ENCODE results near the gene DLEC1.

The DLEC1 gene

DNA sequence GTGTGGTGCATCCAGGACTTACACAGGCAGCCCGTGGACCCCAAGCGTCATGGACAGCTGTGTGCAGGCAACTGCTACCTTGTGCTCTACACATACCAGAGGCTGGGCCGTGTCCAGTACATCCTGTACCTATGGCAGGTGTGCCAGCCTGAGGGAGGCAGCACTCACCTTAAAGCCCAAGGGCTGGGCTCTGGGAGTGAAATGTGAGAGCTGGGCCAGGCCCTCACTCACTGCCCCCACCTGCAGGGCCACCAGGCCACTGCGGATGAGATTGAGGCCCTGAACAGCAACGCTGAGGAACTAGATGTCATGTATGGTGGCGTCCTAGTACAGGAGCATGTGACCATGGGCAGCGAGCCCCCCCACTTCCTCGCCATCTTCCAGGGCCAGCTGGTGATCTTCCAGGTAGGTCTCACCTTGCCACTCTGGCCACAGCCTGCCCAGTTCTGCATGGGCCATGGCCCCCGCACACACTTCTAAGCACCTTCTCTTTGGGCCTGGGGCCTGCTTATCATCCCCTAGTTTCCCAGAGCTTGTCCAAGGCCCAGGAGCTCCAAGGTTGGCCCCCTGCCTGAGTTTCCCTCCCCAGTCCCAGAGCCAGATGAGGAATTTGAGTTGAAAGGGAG lies 37.4 kb upstream of the DLEC1 start:
- DNase-seq, result no peak

DNA sequence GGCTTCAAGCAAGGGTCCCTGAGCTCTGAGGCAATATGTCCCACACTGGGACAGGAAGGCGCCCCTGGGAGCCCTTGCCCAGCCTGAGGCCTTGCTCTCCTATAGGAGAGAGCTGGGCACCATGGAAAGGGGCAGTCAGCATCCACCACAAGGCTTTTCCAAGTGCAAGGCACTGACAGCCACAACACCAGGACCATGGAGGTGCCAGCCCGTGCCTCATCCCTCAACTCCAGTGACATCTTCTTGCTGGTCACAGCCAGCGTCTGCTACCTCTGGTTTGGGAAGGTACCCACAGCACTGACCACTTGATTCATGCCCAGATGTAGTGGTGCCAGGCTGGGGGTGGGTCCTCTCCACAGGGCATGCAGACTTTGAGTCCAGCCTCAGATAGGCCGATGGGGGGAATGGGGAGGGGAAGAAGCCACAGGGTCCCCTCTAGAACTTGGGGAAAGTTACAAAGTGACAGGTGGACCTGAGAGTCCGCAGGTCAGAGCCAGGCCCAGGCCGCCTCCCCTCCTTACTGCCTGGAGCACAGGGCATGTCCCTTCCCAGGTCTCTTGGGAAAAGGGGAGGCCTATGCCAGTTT lies 36.6 kb upstream of the DLEC1 start:
- no peak for DNase-seq

DNA sequence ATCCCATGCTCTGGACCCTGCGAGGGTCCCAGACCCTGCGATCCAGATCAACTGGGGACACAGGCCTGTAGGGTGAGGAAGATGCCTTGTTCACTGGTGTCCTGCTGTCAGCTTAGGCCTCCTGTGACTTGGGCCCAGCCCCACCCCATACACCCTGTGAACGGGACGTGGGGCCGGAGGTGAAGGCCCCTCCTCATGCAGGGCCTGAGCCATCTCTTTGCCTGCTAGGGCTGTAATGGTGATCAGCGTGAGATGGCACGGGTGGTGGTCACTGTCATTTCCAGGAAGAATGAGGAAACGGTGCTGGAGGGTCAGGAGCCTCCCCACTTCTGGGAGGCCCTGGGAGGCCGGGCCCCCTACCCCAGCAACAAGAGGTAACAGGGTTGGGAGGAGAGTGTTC lies 36.1 kb upstream of the DLEC1 start:
- DNase-seq, result no peak

DNA sequence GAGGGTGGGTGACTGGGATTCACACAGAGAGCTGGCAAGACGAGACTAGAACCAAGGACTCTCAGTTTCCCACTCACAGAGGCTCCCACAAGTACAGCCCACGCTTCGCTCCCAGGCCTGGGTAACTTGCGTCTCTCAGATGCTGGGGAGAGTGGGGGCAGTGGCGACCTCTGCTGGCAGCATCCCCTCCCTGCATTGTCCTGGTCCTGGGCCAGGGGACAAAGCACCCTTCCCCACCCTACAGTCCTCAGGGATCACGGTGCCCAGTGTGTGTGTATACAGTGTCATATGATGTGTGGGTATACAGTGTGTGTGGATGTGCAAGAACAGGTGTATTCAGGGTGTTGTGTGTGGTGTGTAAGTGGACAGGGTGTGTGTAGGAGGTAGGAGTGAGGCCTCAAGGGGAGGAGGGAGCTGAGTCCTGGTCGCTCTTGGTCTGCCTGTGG lies 35.6 kb upstream of the DLEC1 start:
- no peak for DNase-seq

DNA sequence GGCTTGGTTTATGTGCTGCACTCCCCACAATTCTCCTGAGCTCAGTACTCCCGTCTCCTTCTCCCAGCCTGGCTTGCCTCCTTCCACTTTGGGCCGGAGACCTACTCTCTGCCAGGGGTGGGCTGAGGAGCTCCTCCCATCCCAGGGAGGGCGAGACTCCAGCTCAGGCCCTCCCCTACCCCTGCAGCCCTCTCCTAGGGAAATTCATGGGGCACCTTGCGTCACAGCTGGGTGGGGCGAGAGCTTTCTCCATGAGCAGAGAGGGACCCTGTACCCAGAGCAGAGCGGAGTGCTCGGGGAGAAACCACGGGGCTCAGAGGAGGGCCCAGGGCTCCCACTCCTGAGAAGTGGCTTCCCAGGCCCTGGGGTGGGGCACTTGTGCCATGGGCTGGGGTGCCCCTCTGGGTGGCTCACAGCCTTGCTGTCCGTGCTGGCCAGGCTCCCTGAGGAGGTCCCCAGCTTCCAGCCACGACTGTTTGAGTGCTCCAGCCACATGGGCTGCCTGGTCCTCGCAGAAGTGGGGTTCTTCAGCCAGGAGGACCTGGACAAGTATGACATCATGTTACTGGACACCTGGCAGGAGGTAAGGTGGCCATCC lies 35.1 kb upstream of the DLEC1 start:
- DNase-seq, result no peak

DNA sequence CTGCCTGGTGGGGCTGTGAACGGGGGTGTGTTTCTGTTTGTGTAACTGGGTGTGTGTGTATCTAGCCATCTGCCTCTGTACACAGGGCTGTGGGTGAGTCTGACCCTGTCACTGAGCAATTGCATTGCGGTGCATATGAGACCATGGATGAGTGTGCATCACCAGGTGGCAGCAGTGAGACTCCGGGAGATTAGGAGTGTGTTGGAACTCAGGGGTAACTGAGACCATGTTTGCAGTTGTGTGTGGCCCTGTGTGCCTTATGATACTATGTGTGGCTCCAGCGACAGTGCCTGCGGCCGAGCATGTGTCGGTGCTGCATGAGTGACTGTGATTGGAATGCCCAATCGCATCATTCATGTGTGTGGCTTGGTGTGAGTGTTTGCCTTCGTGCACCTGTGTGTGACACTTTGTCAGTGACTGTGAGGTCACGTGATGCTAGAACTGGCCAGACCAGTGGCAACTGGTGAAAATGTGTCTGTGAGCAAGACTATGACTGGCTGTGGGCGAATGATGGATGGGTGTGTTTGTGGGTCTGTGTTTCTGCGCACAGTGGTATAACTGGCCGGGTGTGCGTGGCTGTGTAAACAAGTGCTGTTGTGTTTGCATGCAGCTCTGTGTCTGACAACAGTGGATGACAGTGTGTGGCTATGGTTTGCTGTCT lies 34.5 kb upstream of the DLEC1 start:
- DNase-seq, result no peak

DNA sequence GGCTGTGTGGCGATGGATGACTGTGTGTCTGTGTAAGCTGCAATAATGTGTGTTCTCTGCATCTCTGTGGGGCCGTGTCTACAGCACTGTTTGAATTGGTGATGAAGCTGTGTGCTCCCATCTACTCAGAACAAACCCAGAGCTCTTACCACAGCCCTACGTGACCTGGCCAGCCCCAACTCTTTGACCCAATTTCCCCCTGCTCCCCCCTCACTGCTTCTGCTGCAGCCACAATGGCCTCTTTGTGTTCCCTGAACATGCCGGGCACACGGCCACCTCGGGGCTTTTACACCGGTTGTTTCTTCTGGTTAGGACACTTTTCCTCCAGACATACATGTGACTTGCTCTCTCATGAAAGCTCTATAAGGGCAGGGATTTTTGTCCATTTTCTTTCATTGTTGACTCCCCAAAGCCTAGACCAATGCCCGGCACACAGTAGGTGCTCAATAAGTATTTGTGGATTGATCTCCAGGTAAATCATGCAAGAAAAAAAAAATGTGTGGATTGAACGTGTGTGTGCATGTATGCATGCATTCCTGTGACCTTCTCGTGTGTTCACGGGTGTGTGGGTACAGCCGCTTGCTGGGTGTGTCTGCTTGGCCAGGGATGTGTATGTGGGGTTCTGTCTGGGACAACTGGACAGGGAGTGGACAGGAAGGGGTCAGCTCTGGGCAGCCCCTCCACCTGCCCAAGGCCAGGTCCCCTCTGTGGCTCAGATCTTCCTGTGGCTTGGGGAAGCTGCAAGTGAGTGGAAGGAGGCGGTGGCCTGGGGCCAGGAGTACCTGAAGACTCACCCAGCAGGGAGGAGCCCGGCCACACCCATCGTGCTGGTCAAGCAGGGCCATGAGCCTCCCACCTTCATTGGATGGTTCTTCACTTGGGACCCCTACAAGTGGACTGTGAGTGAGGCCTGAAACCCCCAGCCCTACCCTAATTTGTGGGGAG lies 33.7 kb upstream of the DLEC1 start:
- no peak for DNase-seq

DNA sequence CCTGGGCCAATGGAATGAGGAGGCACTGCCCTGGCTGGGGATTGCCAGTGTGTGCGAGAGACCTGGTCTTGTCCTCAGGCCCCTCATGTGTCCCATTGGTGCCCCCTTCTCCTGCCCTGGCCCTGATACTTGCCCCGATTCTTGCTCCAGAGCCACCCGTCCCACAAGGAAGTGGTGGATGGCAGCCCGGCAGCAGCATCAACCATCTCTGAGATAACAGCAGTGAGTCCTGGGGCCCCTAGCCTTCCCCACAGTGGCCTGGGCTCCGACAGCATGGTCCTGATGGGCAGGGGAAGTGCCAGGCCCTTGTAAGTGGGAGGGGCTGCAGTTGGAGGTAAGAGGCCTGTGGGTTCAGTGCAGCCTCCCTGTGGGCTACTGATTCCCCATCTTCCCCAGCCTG lies 33.0 kb upstream of the DLEC1 start:
- no peak for DNase-seq

DNA sequence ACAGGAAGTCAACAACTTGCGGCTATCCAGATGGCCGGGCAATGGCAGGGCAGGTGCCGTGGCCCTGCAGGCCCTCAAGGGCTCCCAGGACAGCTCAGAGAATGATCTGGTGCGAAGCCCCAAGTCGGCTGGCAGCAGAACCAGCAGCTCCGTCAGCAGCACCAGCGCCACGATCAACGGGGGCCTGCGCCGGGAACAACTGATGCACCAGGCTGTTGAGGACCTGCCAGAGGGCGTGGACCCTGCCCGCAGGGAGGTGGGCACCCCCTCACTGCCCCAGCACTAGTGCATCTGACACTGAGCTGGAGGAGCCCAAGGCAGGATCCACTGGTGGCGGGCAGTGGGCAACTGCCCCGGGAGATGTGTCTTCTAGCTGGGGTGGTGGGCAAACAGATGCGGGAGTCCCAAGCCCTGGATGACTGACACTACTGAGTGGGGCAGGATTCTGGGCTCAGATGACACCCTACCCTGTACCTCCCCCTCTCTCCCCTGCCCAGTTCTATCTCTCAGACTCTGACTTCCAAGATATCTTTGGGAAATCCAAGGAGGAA lies 32.5 kb upstream of the DLEC1 start:
- DNase-seq, result no peak

DNA sequence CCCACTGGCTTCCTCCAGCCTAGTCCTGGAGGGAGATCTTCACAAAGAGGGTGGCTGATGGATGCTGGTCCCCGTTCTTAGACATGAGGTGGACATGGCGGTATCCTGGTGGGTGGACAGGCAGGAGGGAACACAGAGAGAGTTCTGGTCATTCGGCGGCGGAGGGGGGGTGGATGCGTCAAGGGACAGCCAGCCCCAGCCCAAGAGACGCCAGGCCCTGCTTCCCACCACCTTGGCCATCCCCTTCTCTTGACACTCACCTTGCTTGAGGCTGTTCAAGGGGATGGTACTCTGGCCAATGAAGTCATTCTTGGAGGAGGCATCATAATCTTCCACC lies 31.3 kb upstream of the DLEC1 start:
- DNase-seq, result no peak

DNA sequence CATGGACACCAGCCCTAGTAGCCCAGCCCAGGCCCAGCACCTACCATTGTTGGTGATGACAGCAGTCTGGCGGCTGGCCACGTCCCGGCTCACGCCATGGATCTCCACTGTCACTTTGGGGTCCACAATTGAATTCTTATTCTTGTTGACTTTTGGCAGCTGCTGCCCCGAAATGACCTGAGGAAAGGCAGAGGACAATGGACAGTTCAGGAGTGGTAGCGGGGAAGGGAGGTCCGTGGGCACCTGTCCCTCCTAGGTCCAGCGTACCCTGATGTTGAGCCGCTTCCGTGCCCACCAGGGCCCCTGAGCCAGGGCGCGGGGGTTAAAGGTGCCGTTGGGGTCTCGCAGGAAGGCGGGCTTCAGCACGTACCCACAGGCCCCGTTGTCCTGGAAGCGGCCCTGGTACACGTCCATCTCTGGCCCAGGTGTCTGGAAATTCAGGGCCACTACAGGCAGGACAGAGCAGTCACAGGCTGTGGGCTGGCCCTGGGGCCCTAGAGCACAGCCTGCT lies 30.8 kb upstream of the DLEC1 start:
- DNase-seq, result no peak

DNA sequence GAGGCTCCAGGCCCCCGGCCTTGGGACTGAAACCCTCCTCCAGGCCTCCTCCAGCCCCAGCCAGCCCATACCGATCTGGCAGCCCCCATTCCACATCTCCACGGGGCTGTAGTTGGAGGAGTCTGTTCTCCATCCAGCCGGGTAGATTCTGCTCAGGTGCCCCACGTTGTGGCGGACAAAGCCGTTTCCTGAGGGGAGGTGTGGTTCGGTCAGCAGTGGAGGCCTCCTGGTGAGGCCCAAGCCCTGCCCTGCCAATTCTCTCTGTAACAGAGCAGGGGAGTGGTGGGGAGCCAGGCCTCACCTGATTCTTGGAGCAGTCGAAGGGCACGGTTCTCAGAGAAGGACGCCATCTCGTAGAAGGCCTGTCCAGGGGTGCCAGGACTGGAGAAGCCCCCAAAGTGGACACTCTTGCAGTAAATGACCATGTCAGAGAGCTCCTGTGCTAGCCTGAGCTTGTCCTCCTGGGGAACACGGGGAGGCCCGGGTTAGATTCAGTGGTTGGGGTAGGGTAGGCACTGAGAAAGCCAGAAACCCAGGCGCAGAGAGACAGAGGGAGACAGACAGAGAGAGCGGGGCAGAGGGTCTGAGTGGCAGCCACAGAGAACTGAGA lies 29.9 kb upstream of the DLEC1 start:
- no peak for DNase-seq

DNA sequence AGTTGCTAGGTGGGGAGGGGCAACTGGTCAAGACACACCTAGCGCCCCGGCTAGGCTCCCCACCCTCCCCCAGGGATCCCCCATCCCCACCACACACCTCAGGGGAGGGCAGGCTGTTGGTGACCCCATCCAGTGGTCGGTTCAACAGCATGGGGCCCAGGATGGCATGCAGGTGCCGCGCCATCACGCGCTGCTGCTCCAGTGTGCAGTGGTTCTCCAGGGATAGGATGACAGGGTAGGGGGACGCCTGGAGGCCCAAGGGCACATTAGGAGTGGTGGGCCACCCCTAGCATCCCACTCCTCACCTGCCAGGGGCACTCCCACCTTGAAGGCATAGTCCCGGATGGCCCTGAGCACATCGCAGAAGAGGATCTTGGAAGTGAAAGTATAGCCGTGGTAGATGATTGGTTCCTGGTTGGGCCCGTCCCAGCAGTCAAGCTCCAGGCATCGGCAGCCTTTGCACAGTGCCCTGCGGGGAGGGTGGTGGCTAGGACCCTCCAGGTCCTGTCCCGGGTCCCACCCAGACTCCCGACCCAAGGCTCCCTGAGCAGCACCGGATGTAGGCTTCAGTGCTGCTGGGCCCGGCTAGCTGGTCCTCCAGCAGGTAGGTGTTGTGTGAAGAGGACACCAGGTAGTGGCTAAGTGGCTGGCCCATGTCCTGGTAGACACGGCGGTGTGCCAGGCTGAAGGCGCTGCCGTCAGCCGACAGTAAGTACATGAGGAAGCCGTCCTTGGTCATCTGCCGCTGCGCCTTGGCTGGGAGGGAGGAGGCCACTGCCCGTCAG lies 29.0 kb upstream of the DLEC1 start:
- DNase-seq, result no peak

DNA sequence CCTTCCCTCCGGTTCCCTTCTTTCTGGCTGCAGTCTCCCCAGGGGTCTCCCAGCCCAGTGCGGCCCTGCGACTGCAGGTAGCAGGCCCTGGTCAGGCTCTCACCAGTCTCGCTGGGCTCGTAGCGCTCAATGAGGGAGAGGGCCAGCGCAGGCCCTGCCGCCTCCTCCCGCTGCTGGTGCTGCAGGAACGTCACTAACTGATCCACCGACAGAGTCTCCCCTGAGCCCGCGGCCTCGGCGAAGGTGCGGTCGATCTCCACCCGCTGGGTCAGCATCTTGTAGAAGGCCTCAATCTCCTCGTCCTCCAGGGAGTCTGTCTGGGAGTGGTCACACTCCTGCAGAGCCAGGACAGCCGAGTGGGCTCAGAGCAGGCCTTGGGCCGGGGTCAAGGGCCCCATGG lies 27.9 kb upstream of the DLEC1 start:
- DNase-seq, result no peak

DNA sequence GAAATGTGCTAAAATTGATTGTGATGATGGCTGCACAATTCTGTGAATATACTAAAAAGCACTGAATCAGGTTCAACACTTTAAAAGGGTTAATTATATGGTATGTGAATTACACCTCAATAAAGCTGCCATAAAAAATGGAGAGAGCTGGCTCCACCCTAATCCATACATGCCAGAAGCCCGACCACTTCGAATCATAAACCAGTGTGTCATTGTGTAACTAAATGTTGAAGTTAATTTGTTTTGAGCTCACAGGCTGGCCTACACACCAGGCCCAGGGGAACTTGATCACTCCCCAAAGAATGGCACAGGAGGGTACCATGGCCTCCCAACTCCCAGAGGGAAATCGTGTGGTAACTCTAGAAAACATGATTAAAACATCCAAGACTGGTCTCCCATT lies 23.5 kb upstream of the DLEC1 start:
- no peak for DNase-seq

DNA sequence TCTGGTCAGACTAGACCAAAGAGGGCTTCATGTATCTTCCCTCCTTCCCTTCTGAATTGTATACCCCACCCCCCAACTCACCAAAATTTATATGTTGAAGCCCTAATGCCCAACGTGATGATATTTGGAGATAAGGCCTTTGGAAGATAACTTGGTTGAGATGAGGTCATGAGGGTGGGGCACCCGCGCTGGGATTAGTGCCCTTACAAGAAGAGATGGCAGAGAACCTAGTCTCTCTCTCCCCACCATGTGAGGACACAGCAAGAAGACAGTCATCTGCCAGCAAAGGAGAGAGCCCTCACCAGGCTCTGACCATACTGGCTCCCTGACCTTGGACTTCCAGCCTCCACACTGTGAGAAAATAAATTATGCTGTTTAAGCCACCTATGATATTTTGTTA lies 23.0 kb upstream of the DLEC1 start:
- no peak for DNase-seq

DNA sequence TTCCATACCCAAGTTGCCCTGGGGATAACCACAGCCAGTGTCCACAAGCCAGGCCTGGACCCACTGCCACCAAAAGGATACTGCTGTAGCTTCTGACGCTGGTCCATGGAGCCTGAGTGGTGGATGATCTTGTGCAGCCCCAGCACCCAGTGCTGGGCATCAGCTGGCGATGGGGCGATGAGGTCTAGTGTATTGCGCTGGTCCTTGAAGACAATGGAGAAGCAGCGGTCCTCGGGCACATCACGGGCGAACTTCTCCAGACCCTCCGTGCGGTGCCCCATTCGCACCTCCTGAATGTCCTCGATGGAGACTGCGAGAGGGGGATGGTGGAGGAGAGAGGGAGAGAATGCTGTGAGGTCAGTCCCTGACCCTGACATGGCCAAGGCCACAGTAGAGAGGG lies 22.6 kb upstream of the DLEC1 start:
- DNase-seq, result no peak

DNA sequence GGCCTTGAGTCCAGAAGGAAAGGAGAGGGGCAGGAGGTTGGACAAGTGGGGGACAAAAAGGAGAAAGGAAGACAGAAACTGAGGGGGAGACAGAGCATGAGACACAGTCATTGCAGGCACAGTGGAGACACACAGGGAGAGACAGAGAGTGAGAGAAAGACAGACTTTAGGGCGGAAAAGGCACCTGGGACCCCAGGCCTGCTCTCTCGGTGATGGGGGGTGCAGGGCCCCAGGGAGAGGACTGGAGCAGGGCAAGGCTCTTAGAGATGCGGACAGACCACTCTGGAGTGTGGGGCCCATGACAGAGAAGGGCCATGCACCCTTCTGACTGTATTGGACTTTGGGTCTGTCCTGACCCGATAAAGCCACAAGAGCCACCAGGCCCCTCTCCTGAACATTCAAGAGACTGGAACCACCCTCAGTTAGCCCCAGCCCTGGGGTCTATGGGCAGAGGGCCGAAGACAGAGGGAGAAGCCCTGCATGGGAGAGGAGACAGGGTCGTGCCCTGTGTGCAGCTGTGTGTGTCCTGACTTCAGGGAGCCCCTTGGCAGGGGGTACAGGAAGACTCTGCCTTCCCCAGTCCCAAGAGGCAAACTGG lies 22.1 kb upstream of the DLEC1 start:
- DNase-seq, result no peak

DNA sequence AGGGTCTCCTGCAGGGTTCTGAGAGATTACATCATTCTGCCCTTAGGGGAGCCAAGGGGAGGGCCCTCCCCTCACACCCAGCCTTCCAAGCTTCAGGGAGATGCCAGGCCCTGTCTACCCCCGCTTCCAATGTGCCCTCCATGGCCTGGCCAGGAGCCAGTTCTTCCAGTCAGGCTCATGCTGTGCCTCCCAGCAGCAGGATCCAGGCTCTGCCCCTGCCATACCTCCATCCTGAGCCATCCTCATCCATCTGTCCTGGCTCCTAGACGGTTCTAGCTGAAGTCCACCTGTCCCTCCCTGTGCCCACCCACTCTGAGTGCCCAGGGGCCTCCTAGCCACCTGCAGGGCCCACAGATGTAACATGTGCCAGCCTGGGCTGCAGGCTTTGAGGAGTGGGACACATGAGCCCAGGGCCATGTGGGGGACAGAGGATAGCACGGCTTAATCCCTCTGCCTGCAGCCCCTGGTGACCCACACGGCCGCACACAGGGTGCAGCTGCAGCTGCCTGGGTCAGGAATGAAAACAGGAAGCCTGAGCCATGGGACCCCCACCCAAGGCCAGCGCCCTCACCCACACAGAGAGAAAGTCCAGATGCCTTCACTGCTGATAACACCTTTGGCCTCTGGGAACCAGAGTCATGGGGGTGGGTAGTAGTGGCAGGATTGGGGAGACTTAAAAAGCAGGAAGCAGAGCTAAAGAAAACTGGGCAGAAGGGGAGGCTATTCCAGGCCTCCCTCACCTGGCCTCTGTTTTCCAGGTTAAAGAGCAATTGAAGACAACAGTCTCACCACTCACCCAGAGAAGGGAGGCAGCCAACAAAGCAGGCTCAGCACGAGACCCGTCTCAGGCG lies 21.3 kb upstream of the DLEC1 start:
- no peak for DNase-seq

Measured in DMS153 (cell line).